ENCODE data around the gene HOXC6.
A peak's percentile ranks its signal among the peaks of the same experiment; 100 is the strongest.

The HOXC6 gene

GRCh38 chr12:54002915-54003389 is 25.3 kb upstream of the HOXC6 start:
- Mint-ChIP-seq H3K4me1 (peaks cover 17 to 43% of the 10 kb centered on the region in 2 donors), H3K9me3 (no peaks in the 10 kb centered on the region), H3K36me3 (no peaks in the 10 kb centered on the region), H3K4me3 (no peak overlapping the region), H3K27me3 (peaks cover 88 to 97% of the 10 kb centered on the region in 2 donors), H3K27ac (no peak overlapping the region)
- ATAC-seq (replicated peaks) (no peak), DNase-seq (no peak)

GRCh38 chr12:54003625-54004024 is 24.6 kb upstream of the HOXC6 start:
- no peaks in the 10 kb centered on the region for H3K36me3 Mint-ChIP-seq
- H3K4me1 Mint-ChIP-seq = peaks cover 17 to 38% of the 10 kb centered on the region in 2 donors
- no peak overlapping the region for H3K4me3 Mint-ChIP-seq
- no peak for DNase-seq
- peak overlapping the region; percentile 80 for H3K27ac Mint-ChIP-seq
- no peak for ATAC-seq (replicated peaks)
- H3K9me3 Mint-ChIP-seq = no peaks in the 10 kb centered on the region
- H3K27me3 Mint-ChIP-seq = peaks cover 88 to 97% of the 10 kb centered on the region in 2 donors

GRCh38 chr12:54004063-54004840 is 24.0 kb upstream of the HOXC6 start:
- ATAC-seq (replicated peaks) (no peak), DNase-seq (no peak)
- Mint-ChIP-seq H3K4me1 (peaks cover 18 to 38% of the 10 kb centered on the region in 2 donors), H3K4me3 (peak overlapping the region in 1 of 2 donors; percentile 32), H3K36me3 (no peaks in the 10 kb centered on the region), H3K9me3 (no peaks in the 10 kb centered on the region), H3K27ac (peak overlapping the region; percentile 80), H3K27me3 (peaks cover 90 to 99% of the 10 kb centered on the region in 2 donors)

GRCh38 chr12:54004841-54005530 is 23.3 kb upstream of the HOXC6 start:
- H3K9me3 Mint-ChIP-seq = no peaks in the 10 kb centered on the region
- ATAC-seq (replicated peaks) (no peak), DNase-seq (no peak)
- H3K27me3 Mint-ChIP-seq = peaks cover 91 to 100% of the 10 kb centered on the region in 2 donors
- peaks cover 20 to 44% of the 10 kb centered on the region in 2 donors for H3K4me1 Mint-ChIP-seq
- peak overlapping the region; percentile 93 for H3K27ac Mint-ChIP-seq
- no peak overlapping the region for H3K4me3 Mint-ChIP-seq
- no peaks in the 10 kb centered on the region for H3K36me3 Mint-ChIP-seq

- H3K36me3 Mint-ChIP-seq = no peaks in the 10 kb centered on the region
- ATAC-seq (replicated peaks) = no peak
- H3K9me3 Mint-ChIP-seq = no peaks in the 10 kb centered on the region
- H3K4me3 Mint-ChIP-seq = peak overlapping the region in 1 of 2 donors; percentile 87
- no peak for DNase-seq
- H3K27me3 Mint-ChIP-seq = peaks cover 96 to 100% of the 10 kb centered on the region in 2 donors
- peaks cover 20 to 40% of the 10 kb centered on the region in 2 donors for H3K4me1 Mint-ChIP-seq
- H3K27ac Mint-ChIP-seq = peak overlapping the region; percentile 93
Measured at GRCh38 chr12:54005531-54005852, 22.7 kb upstream of the HOXC6 start.

- H3K4me1 Mint-ChIP-seq = peaks cover 22 to 40% of the 10 kb centered on the region in 2 donors
- H3K9me3 Mint-ChIP-seq = no peaks in the 10 kb centered on the region
- DNase-seq = peak; percentile 67
- peak overlapping the region; percentile 93 for H3K27ac Mint-ChIP-seq
- peak overlapping the region; percentile 85 to 87 for H3K4me3 Mint-ChIP-seq
- no peaks in the 10 kb centered on the region for H3K36me3 Mint-ChIP-seq
- peaks cover 96 to 100% of the 10 kb centered on the region in 2 donors for H3K27me3 Mint-ChIP-seq
- ATAC-seq (replicated peaks) = peak; percentile 84 to 89
Measured at GRCh38 chr12:54005853-54006558, 22.2 kb upstream of the HOXC6 start.

- Mint-ChIP-seq H3K27me3 (peaks cover 96 to 100% of the 10 kb centered on the region in 2 donors), H3K36me3 (no peaks in the 10 kb centered on the region), H3K9me3 (no peaks in the 10 kb centered on the region), H3K27ac (peak overlapping the region; percentile 93), H3K4me1 (peaks cover 29 to 47% of the 10 kb centered on the region in 2 donors), H3K4me3 (peak overlapping the region; percentile 85 to 87)
- ATAC-seq (replicated peaks) (no peak), DNase-seq (no peak)
Measured at GRCh38 chr12:54006559-54007220, 21.6 kb upstream of the HOXC6 start.

- no peak for DNase-seq
- H3K36me3 Mint-ChIP-seq = no peaks in the 10 kb centered on the region
- peaks cover 28 to 49% of the 10 kb centered on the region in 2 donors for H3K4me1 Mint-ChIP-seq
- no peak overlapping the region for H3K4me3 Mint-ChIP-seq
- H3K27ac Mint-ChIP-seq = peak overlapping the region; percentile 20
- no peak for ATAC-seq (replicated peaks)
- no peaks in the 10 kb centered on the region for H3K9me3 Mint-ChIP-seq
- peaks cover 96 to 100% of the 10 kb centered on the region in 2 donors for H3K27me3 Mint-ChIP-seq
Measured at GRCh38 chr12:54007538-54008259, 20.5 kb upstream of the HOXC6 start.

- Mint-ChIP-seq H3K36me3 (no peaks in the 10 kb centered on the region), H3K9me3 (no peaks in the 10 kb centered on the region), H3K4me1 (peaks cover 28 to 49% of the 10 kb centered on the region in 2 donors), H3K4me3 (no peak overlapping the region), H3K27me3 (peaks cover 96 to 100% of the 10 kb centered on the region in 2 donors), H3K27ac (peak overlapping the region; percentile 20)
- DNase-seq = no peak
- no peak for ATAC-seq (replicated peaks)
Measured at GRCh38 chr12:54008260-54008552, 20.0 kb upstream of the HOXC6 start.

- peaks cover 25 to 51% of the 10 kb centered on the region in 2 donors for H3K4me1 Mint-ChIP-seq
- no peaks in the 10 kb centered on the region for H3K9me3 Mint-ChIP-seq
- peak overlapping the region; percentile 71 to 73 for H3K4me3 Mint-ChIP-seq
- H3K36me3 Mint-ChIP-seq = no peaks in the 10 kb centered on the region
- peaks cover 95 to 100% of the 10 kb centered on the region in 2 donors for H3K27me3 Mint-ChIP-seq
- DNase-seq (no peak), ATAC-seq (replicated peaks) (no peak)
- H3K27ac Mint-ChIP-seq = peak overlapping the region; percentile 88
Measured at GRCh38 chr12:54009171-54010052, 18.8 kb upstream of the HOXC6 start.

- H3K4me3 Mint-ChIP-seq = peak overlapping the region; percentile 71 to 73
Measured at GRCh38 chr12:54010053-54010971, 17.9 kb upstream of the HOXC6 start.

More at GRCh38 chr12:54010053-54010971, 17.9 kb upstream of the HOXC6 start:
- ATAC-seq (replicated peaks) = no peak
- Mint-ChIP-seq H3K27me3 (peaks cover 95 to 100% of the 10 kb centered on the region in 2 donors), H3K9me3 (no peaks in the 10 kb centered on the region), H3K36me3 (peaks cover 0 to 2% of the 10 kb centered on the region in 2 donors), H3K4me1 (peaks cover 25 to 54% of the 10 kb centered on the region in 2 donors), H3K27ac (peak overlapping the region; percentile 88)
- no peak for DNase-seq
